ENCODE results near the gene PCDHB10. TPM values are rescaled to one million over a fixed set of nuclear protein-coding genes. Genes with fewer than 3 reads are reported as not detected.
A peak's percentile ranks its signal among the peaks of the same experiment; 100 is the strongest.
"Not testable (repeated sequence)": the region's sequence is repeated elsewhere in the genome, so short reads cannot be mapped to it uniquely, and the experiment has no call there.

PCDHB10 gene
- total RNA-seq, 1 experiment from 2014 or later: not detected

DNA sequence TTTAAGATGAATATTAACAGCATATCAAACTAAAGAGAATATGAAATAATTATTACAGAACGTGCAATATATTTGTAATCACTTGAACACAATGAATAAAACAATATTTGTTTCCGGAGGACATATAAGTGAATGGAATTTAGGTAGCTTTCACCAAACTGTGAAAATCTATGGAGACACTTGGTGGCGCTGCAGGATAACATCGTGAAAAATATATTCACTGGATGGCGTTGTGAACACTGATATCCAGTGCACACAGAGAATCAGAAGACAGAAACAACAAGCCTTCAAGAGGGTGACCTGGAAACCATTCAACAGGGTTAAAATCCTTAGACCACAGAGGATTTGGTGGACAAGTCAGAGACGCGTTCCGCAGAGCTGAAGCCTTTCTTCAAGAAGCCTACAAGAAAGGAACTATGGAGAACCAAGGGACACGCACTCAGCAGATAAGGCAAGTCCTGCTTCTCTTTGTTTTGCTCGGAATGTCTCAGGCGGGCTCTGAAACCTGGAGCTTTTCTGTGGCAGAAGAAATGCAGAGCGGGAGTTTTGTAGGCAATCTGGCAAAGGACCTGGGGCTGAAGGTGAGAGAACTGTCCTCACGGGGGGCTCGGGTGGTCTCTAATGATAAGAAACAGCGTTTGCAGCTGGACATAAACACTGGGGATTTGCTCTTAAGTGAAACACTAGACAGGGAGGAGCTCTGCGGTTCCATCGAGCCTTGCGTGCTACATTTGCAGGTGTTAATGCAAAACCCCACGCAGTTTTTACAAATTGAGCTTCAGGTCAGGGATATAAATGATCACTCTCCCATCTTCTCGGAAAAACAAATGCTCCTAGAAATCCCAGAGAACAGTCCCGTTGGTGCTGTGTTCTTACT lies 7.4 kb downstream of the PCDHB10 start, which contains the start of gene PCDHB11:
Gene PCDHB11 (plus strand): TSS at position 269 of the 877 bp plus-strand sequence. CDS start 148 bp downstream, at position 417.
- ATAC-seq: no peak
- TF ChIP-seq SIN3A (IDR thresholded peaks at IDR 0.05; ENCODE audit: low read depth): no peak
- TF ChIP-seq RAD21 (IDR thresholded peaks at IDR 0.05; ENCODE audit: low read depth): peak; percentile 58
- TF ChIP-seq CTCF (IDR thresholded peaks at IDR 0.05 in 2 of 3, conservative IDR thresholded peaks at IDR 0.05 in 1 of 3; ENCODE audit: borderline replicate concordance in 1 of 3, insufficient read depth in 1 of 3, low read depth in 2 of 3, low read length in 2 of 3): peak; percentile 24 to 34 (median 29); a peak in 3 of 6 replicates

DNA sequence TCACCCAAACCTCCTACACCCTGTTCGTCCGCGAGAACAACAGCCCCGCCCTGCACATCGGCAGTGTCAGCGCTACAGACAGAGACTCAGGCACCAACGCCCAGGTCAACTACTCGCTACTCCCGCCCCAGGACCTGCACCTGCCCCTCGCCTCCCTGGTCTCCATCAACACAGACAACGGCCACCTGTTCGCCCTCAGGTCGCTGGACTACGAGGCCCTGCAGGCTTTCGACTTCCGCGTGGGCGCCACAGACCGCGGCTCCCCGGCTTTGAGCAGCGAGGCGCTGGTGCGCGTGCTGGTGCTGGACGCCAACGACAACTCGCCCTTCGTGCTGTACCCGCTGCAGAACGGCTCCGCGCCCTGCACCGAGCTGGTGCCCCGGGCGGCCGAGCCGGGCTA lies 9.0 kb downstream of the PCDHB10 start:
- H4K20me1 ChIP-seq (ENCODE audit: insufficient read depth): not testable (repeated sequence)

More for the DNA sequence above, 7.4 kb downstream of the PCDHB10 start, which contains the start of gene PCDHB11:
- Histone ChIP-seq H3K79me2 (ENCODE audit: insufficient read depth, low read length) (no peaks in the 10 kb centered on the region), H4K20me1 (ENCODE audit: insufficient read depth) (no peaks in the 10 kb centered on the region), H3K27me3 (ENCODE audit: insufficient read depth, low read length) (no peaks in the 10 kb centered on the region), H3K4me2 (ENCODE audit: low read length) (no peak within 1 kb of the TSS), H3K4me1 (ENCODE audit: control insufficient read depth in 1 of 2, insufficient read depth in 2 of 2, low read length in 2 of 2) (no peaks in the 10 kb centered on the region), H3K36me3 (ENCODE audit: control insufficient read depth in 1 of 2, insufficient read depth in 2 of 2, low read length in 2 of 2) (no peaks in the 10 kb centered on the region), H2AFZ (ENCODE audit: low read depth, low read length, poor library complexity, severe bottlenecking) (no peak within 1 kb of the TSS), H3K27ac (ENCODE audit: low read depth, low read length) (no peak within 1 kb of the TSS), H3K4me3 (replicated peaks in 1 of 2; ENCODE audit: low read depth in 1 of 2, low read length in 2 of 2) (no peak within 1 kb of the TSS), H3K9ac (ENCODE audit: low read length) (no peak within 1 kb of the TSS), H3K9me2 (ENCODE audit: insufficient read depth) (no peaks in the 10 kb centered on the region), H3K9me3 (ENCODE audit: control insufficient read depth in 1 of 2, insufficient read depth in 1 of 2, low read depth in 1 of 2, low read length in 2 of 2) (peaks cover 0 to 11% of the 10 kb centered on the region in 2 experiments; a peak in 3 of 4 replicates)
- intact Hi-C loops (cut with micrococcal nuclease): no loop called here
- no TSS peak for BruUV-seq (replicated peaks)
- RAD21 ChIA-PET (ENCODE audit: low non-redundant PET in 1 of 2, low total read pairs in 2 of 2, uncharacterized antibody in 2 of 2, unreplicated experiment in 2 of 2): interaction anchor here in 1 of 2 experiments (0.6 kb wide), 1 partner anchor 391 kb away, joined by 5 read pairs; no protein-coding TSS in a partner anchor
- POLR2A ChIA-PET: no interaction called here
- DNase-seq (ENCODE audit: low read depth, low spot score): no peak
- CTCF ChIA-PET: interaction anchor here (1.5 kb wide), 1 partner anchor 364 kb away, joined by 4 read pairs; no protein-coding TSS in a partner anchor

DNA sequence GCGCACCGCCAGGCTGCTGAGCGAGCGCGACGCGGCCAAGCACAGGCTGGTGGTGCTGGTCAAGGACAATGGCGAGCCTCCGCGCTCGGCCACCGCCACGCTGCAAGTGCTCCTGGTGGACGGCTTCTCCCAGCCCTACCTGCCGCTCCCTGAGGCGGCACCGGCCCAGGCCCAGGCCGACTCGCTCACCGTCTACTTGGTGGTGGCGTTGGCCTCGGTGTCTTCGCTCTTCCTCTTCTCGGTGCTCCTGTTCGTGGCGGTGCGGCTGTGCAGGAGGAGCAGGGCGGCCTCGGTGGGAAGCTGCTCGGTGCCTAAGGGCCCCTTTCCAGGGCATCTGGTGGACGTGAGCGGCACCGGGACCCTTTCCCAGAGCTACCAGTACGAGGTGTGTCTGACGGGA lies 9.5 kb downstream of the PCDHB10 start:
- ATAC-seq; CTCF ChIA-PET; H3K4me3 ChIP-seq (replicated peaks in 1 of 2; ENCODE audit: low read depth in 1 of 2, low read length in 2 of 2); H3K79me2 ChIP-seq (ENCODE audit: insufficient read depth, low read length); POLR2A ChIA-PET; BruUV-seq (replicated peaks); intact Hi-C loops (cut with micrococcal nuclease); H3K27me3 ChIP-seq (ENCODE audit: insufficient read depth, low read length); H3K4me2 ChIP-seq (ENCODE audit: low read length); H2AFZ ChIP-seq (ENCODE audit: low read depth, low read length, poor library complexity, severe bottlenecking); H3K9me2 ChIP-seq (ENCODE audit: insufficient read depth); H3K9ac ChIP-seq (ENCODE audit: low read length); H3K4me1 ChIP-seq (ENCODE audit: control insufficient read depth in 1 of 2, insufficient read depth in 2 of 2, low read length in 2 of 2); RAD21 ChIA-PET (ENCODE audit: low non-redundant PET in 1 of 2, low total read pairs in 2 of 2, uncharacterized antibody in 2 of 2, unreplicated experiment in 2 of 2); H3K27ac ChIP-seq (ENCODE audit: low read depth, low read length); H3K36me3 ChIP-seq (ENCODE audit: control insufficient read depth in 1 of 2, insufficient read depth in 2 of 2, low read length in 2 of 2); DNase-seq (ENCODE audit: low read depth, low spot score); H4K20me1 ChIP-seq (ENCODE audit: insufficient read depth): not testable (repeated sequence)
- peaks cover 0 to 11% of the 10 kb centered on the region in 2 experiments; a peak in 3 of 4 replicates for H3K9me3 ChIP-seq (ENCODE audit: control insufficient read depth in 1 of 2, insufficient read depth in 1 of 2, low read depth in 1 of 2, low read length in 2 of 2)

More for the DNA sequence above, 9.0 kb downstream of the PCDHB10 start:
- intact Hi-C loops (cut with micrococcal nuclease); H3K27me3 ChIP-seq (ENCODE audit: insufficient read depth, low read length); H2AFZ ChIP-seq (ENCODE audit: low read depth, low read length, poor library complexity, severe bottlenecking); H3K4me2 ChIP-seq (ENCODE audit: low read length); POLR2A ChIA-PET; H3K79me2 ChIP-seq (ENCODE audit: insufficient read depth, low read length); H3K4me1 ChIP-seq (ENCODE audit: control insufficient read depth in 1 of 2, insufficient read depth in 2 of 2, low read length in 2 of 2); BruUV-seq (replicated peaks); H3K9ac ChIP-seq (ENCODE audit: low read length); H3K9me2 ChIP-seq (ENCODE audit: insufficient read depth); CTCF ChIA-PET; H3K27ac ChIP-seq (ENCODE audit: low read depth, low read length); H3K36me3 ChIP-seq (ENCODE audit: control insufficient read depth in 1 of 2, insufficient read depth in 2 of 2, low read length in 2 of 2); H3K4me3 ChIP-seq (replicated peaks in 1 of 2; ENCODE audit: low read depth in 1 of 2, low read length in 2 of 2); ATAC-seq; RAD21 ChIA-PET (ENCODE audit: low non-redundant PET in 1 of 2, low total read pairs in 2 of 2, uncharacterized antibody in 2 of 2, unreplicated experiment in 2 of 2); DNase-seq (ENCODE audit: low read depth, low spot score): not testable (repeated sequence)
- peaks cover 0 to 11% of the 10 kb centered on the region in 2 experiments; a peak in 3 of 4 replicates for H3K9me3 ChIP-seq (ENCODE audit: control insufficient read depth in 1 of 2, insufficient read depth in 1 of 2, low read depth in 1 of 2, low read length in 2 of 2)

Data from HCT116 (cell line).